ENCODE data around the gene KCNV2. TPM values are rescaled to one million over a fixed set of nuclear protein-coding genes. Genes with fewer than 3 reads are reported as not detected.
A peak's percentile ranks its signal among the peaks of the same experiment; 100 is the strongest.

Gene KCNV2
- total RNA-seq, 1 donor from 2014 or later, result not detected

DNA sequence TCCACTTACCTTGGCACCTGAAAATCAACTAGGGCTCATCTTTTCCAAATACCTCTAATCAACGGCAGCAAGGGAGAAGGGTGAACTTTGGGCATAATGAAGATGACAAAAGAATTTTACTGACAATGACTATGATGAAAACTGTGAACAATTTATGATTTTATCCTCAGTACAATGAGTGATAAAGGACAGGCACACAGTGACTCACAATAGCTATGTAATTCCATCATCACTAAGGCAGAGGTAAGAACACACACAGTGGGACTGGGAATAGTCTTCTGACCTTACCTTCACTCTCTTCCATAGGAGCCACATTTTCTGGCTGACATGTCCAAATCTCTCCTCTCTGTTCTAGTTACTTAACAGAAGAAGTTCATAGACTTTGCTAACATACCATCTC, 26.1 kb upstream of the KCNV2 start:
- Mint-ChIP-seq H3K36me3 (ENCODE audit: low read depth) (no peaks in the 10 kb centered on the region), H3K4me1 (no peaks in the 10 kb centered on the region), H3K9me3 (no peaks in the 10 kb centered on the region), H3K27me3 (no peaks in the 10 kb centered on the region), H3K27ac (no peak overlapping the region), H3K4me3 (no peak overlapping the region)
- intact Hi-C loops (cut with micrococcal nuclease), result no loop called here
- DNase-seq, result no peak
- ChIA-PET POLR2A (no interaction called here), CTCF (no interaction called here)
- no peak for TF ChIP-seq CTCF (IDR thresholded peaks at IDR 0.05)
- ATAC-seq (ENCODE audit: low read depth), result no peak

- ChIA-PET CTCF (no interaction called here), POLR2A (no interaction called here)
- DNase-seq (no peak), ATAC-seq (ENCODE audit: low read depth) (no peak)
- no peaks in the 10 kb centered on the region for H3K27me3 Mint-ChIP-seq
- H3K27ac Mint-ChIP-seq, result no peak overlapping the region
- intact Hi-C loops (cut with micrococcal nuclease), result no loop called here
- no peaks in the 10 kb centered on the region for H3K36me3 Mint-ChIP-seq (ENCODE audit: low read depth)
- no peak for TF ChIP-seq CTCF (IDR thresholded peaks at IDR 0.05)
- no peak overlapping the region for H3K4me3 Mint-ChIP-seq
- H3K9me3 Mint-ChIP-seq, result no peaks in the 10 kb centered on the region
- H3K4me1 Mint-ChIP-seq, result no peaks in the 10 kb centered on the region
Observed at GRCh38 chr9:2691626-2692025, 25.7 kb upstream of the KCNV2 start.

- Mint-ChIP-seq H3K36me3 (ENCODE audit: low read depth) (no peaks in the 10 kb centered on the region), H3K27me3 (no peaks in the 10 kb centered on the region), H3K4me3 (no peak overlapping the region), H3K27ac (no peak overlapping the region), H3K9me3 (no peaks in the 10 kb centered on the region), H3K4me1 (peaks cover 11% of the 10 kb centered on the region)
- no peak for ATAC-seq (ENCODE audit: low read depth)
- no peak for TF ChIP-seq CTCF (IDR thresholded peaks at IDR 0.05)
- no peak for DNase-seq
- ChIA-PET POLR2A (no interaction called here), CTCF (no interaction called here)
- intact Hi-C loops (cut with micrococcal nuclease), result no loop called here
Observed at GRCh38 chr9:2693056-2693455, 24.3 kb upstream of the KCNV2 start.

DNA sequence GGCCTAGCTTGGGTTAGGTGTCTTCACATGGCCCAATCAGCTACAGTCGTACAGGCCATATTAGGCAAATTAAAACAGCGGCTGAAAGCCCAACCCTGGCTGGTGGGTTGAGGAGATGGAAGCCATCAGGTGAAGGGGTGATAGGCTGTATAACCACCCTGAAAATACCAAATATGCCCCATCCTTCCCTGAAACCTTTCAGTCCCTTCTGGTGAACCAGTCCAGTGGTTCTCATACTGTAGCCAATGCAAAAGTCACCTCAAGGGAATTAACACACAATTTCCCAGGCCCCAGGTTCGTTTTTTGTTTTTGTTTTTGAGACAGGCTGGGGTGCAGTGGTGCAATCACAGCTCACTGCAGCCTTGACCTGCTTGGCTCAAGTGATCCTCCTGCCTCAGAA, 19.8 kb upstream of the KCNV2 start:
- H3K36me3 Mint-ChIP-seq (ENCODE audit: low read depth), result no peaks in the 10 kb centered on the region
- H3K4me1 Mint-ChIP-seq, result peaks cover 12% of the 10 kb centered on the region
- no peak for TF ChIP-seq CTCF (IDR thresholded peaks at IDR 0.05)
- DNase-seq (no peak), ATAC-seq (ENCODE audit: low read depth) (peak; percentile 74)
- ChIA-PET POLR2A (no interaction called here), CTCF (no interaction called here)
- H3K9me3 Mint-ChIP-seq, result no peaks in the 10 kb centered on the region
- no peaks in the 10 kb centered on the region for H3K27me3 Mint-ChIP-seq
- intact Hi-C loops (cut with micrococcal nuclease), result no loop called here
- H3K27ac Mint-ChIP-seq, result no peak overlapping the region
- H3K4me3 Mint-ChIP-seq, result no peak overlapping the region

DNA sequence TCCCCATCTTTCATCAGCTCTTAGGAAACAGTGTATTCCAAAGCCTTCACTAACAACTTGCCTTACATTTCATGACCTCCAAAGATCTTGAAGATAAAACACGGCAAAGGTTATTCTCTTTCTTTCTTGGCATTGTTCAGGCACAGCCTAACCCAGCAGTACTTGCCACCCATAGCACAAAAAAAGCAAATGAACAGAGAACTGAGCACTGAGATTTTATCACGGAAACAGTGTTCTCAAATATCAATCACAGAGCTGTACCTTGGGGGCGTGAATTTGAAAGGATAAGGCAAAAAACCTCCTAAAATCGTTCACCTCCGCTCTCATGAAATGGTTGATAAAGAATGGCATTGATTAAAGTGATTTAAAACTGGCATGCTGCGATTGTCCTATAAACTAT, 16.9 kb upstream of the KCNV2 start:
- Mint-ChIP-seq H3K36me3 (ENCODE audit: low read depth) (no peaks in the 10 kb centered on the region), H3K4me3 (no peak overlapping the region), H3K9me3 (no peaks in the 10 kb centered on the region), H3K4me1 (peaks cover 12% of the 10 kb centered on the region), H3K27me3 (no peaks in the 10 kb centered on the region), H3K27ac (no peak overlapping the region)
- ATAC-seq (ENCODE audit: low read depth) (no peak), DNase-seq (no peak)
- ChIA-PET CTCF (no interaction called here), POLR2A (no interaction called here)
- TF ChIP-seq CTCF (IDR thresholded peaks at IDR 0.05), result no peak
- intact Hi-C loops (cut with micrococcal nuclease), result no loop called here
